Karpas-422 (cell line): ENCODE data around the gene INTS11. TPM values are rescaled to one million over a fixed set of nuclear protein-coding genes. Genes with fewer than 3 reads are reported as not detected.

Experiments used
- DNase-seq: peaks from one replicate; pipeline ENCODE4 v3.0.0-alpha.2; 2015
- H2AFZ ChIP-seq: fragments of 200-600 bp; sonication (generic); 2 replicates; pipeline ENCODE4 v1.6.1; 2014; ENCODE audit warnings: antibody characterized with exemption, low read length, mixed read lengths
- H3K27ac ChIP-seq: fragments of 200-600 bp; sonication (generic); 2 replicates; pipeline ENCODE4 v1.5.1; 2014; ENCODE audit warnings: mild to moderate bottlenecking, low read length, moderate library complexity
- H3K27me3 ChIP-seq: fragments of 200-600 bp; sonication (generic); 2 replicates; pipeline ENCODE4 v1.6.1; 2014; ENCODE audit warnings: low read length, mixed read lengths
- H3K36me3 ChIP-seq: fragments of 200-600 bp; sonication (generic); 2 replicates; pipeline ENCODE4 v1.6.1; 2014; ENCODE audit warnings: low read length, mixed read lengths; ENCODE audit not compliant: insufficient read depth
- H3K4me1 ChIP-seq: fragments of 200-600 bp; sonication (generic); 2 replicates; pipeline ENCODE4 v1.6.1; 2014; ENCODE audit warnings: mild to moderate bottlenecking, low read length, mixed read lengths
- H3K4me2 ChIP-seq: fragments of 200-600 bp; sonication (generic); 2 replicates; pipeline ENCODE4 v1.6.1; 2014; ENCODE audit warnings: low read length, low read depth, mild to moderate bottlenecking; ENCODE audit not compliant: poor library complexity, severe bottlenecking
- H3K4me3 ChIP-seq: fragments of 200-600 bp; sonication (generic); 2 replicates; pipeline ENCODE4 v1.5.1; 2014; ENCODE audit warnings: mild to moderate bottlenecking, antibody characterized with exemption, low read length, mixed read lengths
- H3K79me2 ChIP-seq: fragments of 200-600 bp; sonication (generic); 2 replicates; pipeline ENCODE4 v1.6.1; 2014; ENCODE audit warnings: mild to moderate bottlenecking, low read length, mixed read lengths
- H3K9ac ChIP-seq: fragments of 200-600 bp; sonication (generic); 2 replicates; pipeline ENCODE4 v1.6.0; 2014; ENCODE audit warnings: low read length
- H3K9me2 ChIP-seq: fragments of 200-600 bp; sonication (generic), shearing (Covaris generic); replicated peaks from 2 replicates; pipeline ENCODE4 v1.6.0; 2014; ENCODE audit warnings: mild to moderate bottlenecking, low read length, moderate library complexity; ENCODE audit not compliant: insufficient read depth
- H3K9me3 ChIP-seq: fragments of 300-700, 200-600 bp; sonication (generic); 2 replicates; pipeline ENCODE4 v1.6.1; 2014; ENCODE audit warnings: low read length, mixed read lengths
- H4K20me1 ChIP-seq: fragments of 200-600 bp; sonication (generic); 2 replicates; pipeline ENCODE4 v1.6.1; 2014; ENCODE audit warnings: mild to moderate bottlenecking, antibody characterized with exemption, low read length, low read depth; ENCODE audit not compliant: insufficient read depth
- total RNA-seq: library from RNA; depleted of rRNA; stranded (reverse); fragments of >200 nt; shearing (Covaris generic); gene quantifications from 2 replicates; pipeline ENCODE4 v1.2.3, GENCODE V29; 2014; ENCODE audit warnings: low replicate concordance; rRNA removed

The INTS11 gene
- 69.8 and 168 TPM in 2 replicates for total RNA-seq

DNA sequence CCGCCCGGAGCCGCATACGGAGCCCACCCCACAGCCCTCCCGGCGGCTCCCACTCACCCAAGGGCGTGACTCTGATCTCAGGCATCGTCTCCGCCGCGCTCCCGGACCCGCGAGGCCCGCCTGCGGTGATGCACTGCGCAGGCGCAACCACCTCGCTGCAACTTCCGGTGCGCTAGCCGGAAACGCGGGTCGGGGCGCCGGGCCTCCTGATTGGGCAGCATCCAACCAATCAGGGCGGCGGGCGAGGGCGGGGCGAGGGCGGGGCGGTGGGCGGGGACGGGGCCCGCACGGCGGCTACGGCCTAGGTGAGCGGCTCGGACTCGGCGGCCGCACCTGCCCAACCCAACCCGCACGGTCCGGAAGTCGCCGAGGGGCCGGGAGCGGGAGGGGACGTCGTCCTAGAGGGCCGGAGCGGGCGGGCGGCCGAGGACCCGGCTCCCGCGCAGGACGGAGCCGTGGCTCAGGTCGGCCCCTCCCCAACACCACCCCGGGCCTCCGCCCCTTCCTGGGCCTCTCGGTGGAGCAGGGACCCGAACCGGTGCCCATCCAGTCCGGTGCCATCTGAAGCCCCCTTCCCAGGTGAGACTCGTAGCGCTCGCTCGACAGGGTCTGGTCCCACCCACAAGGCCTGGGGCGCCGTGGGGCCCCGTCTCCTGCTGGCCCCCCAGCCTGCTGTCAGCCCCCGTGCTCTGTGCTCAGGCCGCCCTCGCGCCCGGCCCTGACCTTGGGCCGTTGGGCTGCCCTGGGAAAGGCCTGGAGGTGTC is at the start of gene INTS11, which contains the start of gene CPTP:
Gene INTS11 (minus strand): TSS at position 137 of the 764 bp plus-strand sequence. CDS start 52 bp downstream, at position 85.
Gene CPTP (plus strand): TSS at position 279 of the 764 bp plus-strand sequence. CDS start 2,109 bp downstream, outside the sequence.
- no peaks in the 10 kb centered on the region for H3K36me3 ChIP-seq
- peak within 1 kb of the TSS; percentile 100 for H3K9ac ChIP-seq
- H3K9me2 ChIP-seq: no peaks in the 10 kb centered on the region
- no peaks in the 10 kb centered on the region for H3K9me3 ChIP-seq
- H3K27me3 ChIP-seq: no peaks in the 10 kb centered on the region
- peak within 1 kb of the TSS; percentile 92 for H3K27ac ChIP-seq
- H3K4me2 ChIP-seq: peak within 1 kb of the TSS; percentile 91
- H2AFZ ChIP-seq: no peak within 1 kb of the TSS
- peak within 1 kb of the TSS; percentile 82 for H3K4me3 ChIP-seq
- H3K79me2 ChIP-seq: peaks cover 64% of the 10 kb centered on the region
- peak; percentile 97 for DNase-seq
- H4K20me1 ChIP-seq: peaks cover 31% of the 10 kb centered on the region
- H3K4me1 ChIP-seq: peaks cover 57% of the 10 kb centered on the region

DNA sequence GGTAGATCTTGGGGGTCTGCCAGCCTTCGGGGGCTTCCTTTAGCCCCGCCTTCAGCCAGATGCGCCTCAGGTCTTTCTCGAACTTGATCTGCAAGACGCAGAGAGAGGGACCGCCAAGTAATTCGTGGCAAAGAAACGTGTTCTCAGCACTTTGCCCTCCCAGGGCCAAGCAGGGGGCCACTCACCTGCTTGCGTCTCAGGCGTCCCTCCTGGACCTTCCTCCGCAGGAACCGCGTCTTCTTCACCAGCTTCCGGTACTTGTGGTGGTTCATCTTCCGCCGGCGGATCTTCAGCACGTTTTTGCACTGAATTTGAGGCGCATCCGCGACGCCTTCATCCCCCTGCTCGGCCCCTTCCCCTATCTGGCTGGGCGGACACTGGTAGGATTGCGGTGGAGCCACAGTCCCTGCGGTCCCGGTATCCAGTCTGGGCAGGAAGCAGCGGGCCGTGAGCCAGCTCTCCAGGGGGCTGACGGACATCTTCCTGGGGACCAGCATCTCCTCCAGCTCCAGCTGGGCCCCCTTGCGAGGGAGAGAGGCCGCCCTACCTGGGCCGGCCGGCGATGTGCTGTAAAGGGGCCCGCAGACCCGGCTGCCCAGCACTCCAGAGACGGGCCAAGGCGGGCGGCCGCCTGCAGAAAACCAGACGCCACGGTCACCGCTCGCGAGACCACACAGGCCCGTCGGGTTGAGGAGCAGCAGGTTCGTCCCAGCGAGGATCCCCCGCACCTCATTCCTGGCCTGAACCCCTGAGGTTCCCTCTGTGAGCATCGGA is 49.5 kb upstream of the INTS11 start:
- peaks cover 29% of the 10 kb centered on the region for H3K79me2 ChIP-seq
- peak overlapping the region; percentile 95 for H3K4me3 ChIP-seq
- peak overlapping the region; percentile 92 for H3K9ac ChIP-seq
- peaks cover 35% of the 10 kb centered on the region for H3K4me1 ChIP-seq
- H2AFZ ChIP-seq: no peak overlapping the region
- 0 out of 2 replicates have a peak, but pooled peaks cover 6% of the 10 kb centered on the region for H3K36me3 ChIP-seq
- H3K9me2 ChIP-seq: no peaks in the 10 kb centered on the region
- no peak for DNase-seq
- no peaks in the 10 kb centered on the region for H3K27me3 ChIP-seq
- 0 out of 2 replicates have a peak, but pooled peaks cover 6% of the 10 kb centered on the region for H4K20me1 ChIP-seq
- H3K4me2 ChIP-seq: peak overlapping the region; percentile 87
- H3K9me3 ChIP-seq: no peaks in the 10 kb centered on the region
- no peak overlapping the region; the same call in 1 of the 2 replicates for H3K27ac ChIP-seq

GRCh38 chr1:1373051-1373814 is 48.8 kb upstream of the INTS11 start:
- Histone ChIP-seq H3K36me3 (0 out of 2 replicates have a peak, but pooled peaks cover 6% of the 10 kb centered on the region), H2AFZ (no peak overlapping the region), H3K9ac (peak overlapping the region; percentile 92)

GRCh38 chr1:1371746-1372711 is 47.6 kb upstream of the INTS11 start:
- H3K9ac ChIP-seq: peak overlapping the region; percentile 48
- DNase-seq: peak; percentile 90
- H3K9me2 ChIP-seq: no peaks in the 10 kb centered on the region
- no peak overlapping the region for H2AFZ ChIP-seq
- peaks cover 4% of the 10 kb centered on the region for H3K9me3 ChIP-seq
- no peak overlapping the region; the same call in 1 of the 2 replicates for H3K4me3 ChIP-seq
- no peak overlapping the region for H3K27ac ChIP-seq
- 0 out of 2 replicates have a peak, but pooled peaks cover 6% of the 10 kb centered on the region for H4K20me1 ChIP-seq
- H3K27me3 ChIP-seq: no peaks in the 10 kb centered on the region
- H3K36me3 ChIP-seq: 0 out of 2 replicates have a peak, but pooled peaks cover 6% of the 10 kb centered on the region
- H3K4me1 ChIP-seq: peaks cover 35% of the 10 kb centered on the region
- peak overlapping the region; percentile 37 for H3K4me2 ChIP-seq
- H3K79me2 ChIP-seq: peaks cover 29% of the 10 kb centered on the region

More at GRCh38 chr1:1373051-1373814, 48.8 kb upstream of the INTS11 start:
- Histone ChIP-seq H3K27me3 (no peaks in the 10 kb centered on the region), H4K20me1 (0 out of 2 replicates have a peak, but pooled peaks cover 6% of the 10 kb centered on the region), H3K9me3 (no peaks in the 10 kb centered on the region), H3K79me2 (peaks cover 29% of the 10 kb centered on the region), H3K9me2 (no peaks in the 10 kb centered on the region), H3K27ac (no peak overlapping the region), H3K4me1 (peaks cover 35% of the 10 kb centered on the region), H3K4me2 (peak overlapping the region; percentile 87), H3K4me3 (peak overlapping the region; percentile 95; the same call in 1 of the 2 replicates)
- DNase-seq: no peak

GRCh38 chr1:1371364-1371745 is 46.9 kb upstream of the INTS11 start:
- H3K4me1 ChIP-seq: peaks cover 33% of the 10 kb centered on the region
- no peak overlapping the region for H3K4me2 ChIP-seq
- H3K36me3 ChIP-seq: 0 out of 2 replicates have a peak, but pooled peaks cover 6% of the 10 kb centered on the region
- no peak overlapping the region; the same call in 1 of the 2 replicates for H3K4me3 ChIP-seq
- peaks cover 29% of the 10 kb centered on the region for H3K79me2 ChIP-seq
- H4K20me1 ChIP-seq: 0 out of 2 replicates have a peak, but pooled peaks cover 6% of the 10 kb centered on the region
- H3K27me3 ChIP-seq: no peaks in the 10 kb centered on the region
- H3K9me3 ChIP-seq: peaks cover 11% of the 10 kb centered on the region
- no peak for DNase-seq
- no peak overlapping the region for H3K27ac ChIP-seq
- H3K9ac ChIP-seq: no peak overlapping the region
- H3K9me2 ChIP-seq: no peaks in the 10 kb centered on the region
- no peak overlapping the region for H2AFZ ChIP-seq

GRCh38 chr1:1370771-1371300 is 46.4 kb upstream of the INTS11 start:
- Histone ChIP-seq H3K27ac (no peak overlapping the region), H3K4me3 (no peak overlapping the region)

More at GRCh38 chr1:1370771-1371300, 46.4 kb upstream of the INTS11 start:
- H3K4me1 ChIP-seq: peaks cover 27% of the 10 kb centered on the region
- H4K20me1 ChIP-seq: 0 out of 2 replicates have a peak, but pooled peaks cover 6% of the 10 kb centered on the region
- no peak overlapping the region for H2AFZ ChIP-seq
- H3K36me3 ChIP-seq: 0 out of 2 replicates have a peak, but pooled peaks cover 4% of the 10 kb centered on the region
- peaks cover 16% of the 10 kb centered on the region for H3K9me3 ChIP-seq
- H3K9ac ChIP-seq: no peak overlapping the region
- H3K9me2 ChIP-seq: no peaks in the 10 kb centered on the region
- no peak overlapping the region for H3K4me2 ChIP-seq
- H3K27me3 ChIP-seq: no peaks in the 10 kb centered on the region
- DNase-seq: no peak
- peaks cover 26% of the 10 kb centered on the region for H3K79me2 ChIP-seq
